GM23338 (cell line): ENCODE results near the gene PEAK3. TPM values are rescaled to one million over a fixed set of nuclear protein-coding genes. Genes with fewer than 3 reads are reported as not detected.

ENCODE experiments used
- ATAC-seq: fragments of 200-7000 bp; cut with Tn5 transposase; 3 replicates; pipeline ENCODE4 v1.9.1; 2020
- DNase-seq: peaks from one replicate; pipeline ENCODE4 v3.0.0-alpha.2; 2015; ENCODE audit warnings: low spot score
- H2AFZ ChIP-seq: fragments of 200-600 bp; sonication (generic); 2 replicates; pipeline ENCODE4 v1.8.0; 2016; ENCODE audit warnings: antibody characterized with exemption, mild to moderate bottlenecking, moderate library complexity
- H3F3A ChIP-seq: fragments of 200-600 bp; sonication (generic); replicated peaks from 2 replicates; pipeline ENCODE4 v1.8.0; 2017; ENCODE audit warnings: antibody characterized with exemption, mixed run types, low read depth
- H3K27ac ChIP-seq: fragments of 200-600 bp; sonication (generic); 2 replicates; pipeline ENCODE4 v1.6.1; 2016; ENCODE audit warnings: low read depth
- H3K27me3 ChIP-seq: fragments of 200-600 bp; sonication (generic); 2 replicates; pipeline ENCODE4 v1.8.0; 2016; ENCODE audit warnings: mild to moderate bottlenecking, mixed run types, moderate library complexity; ENCODE audit not compliant: insufficient read depth
- H3K36me3 ChIP-seq: fragments of 200-600 bp; sonication (generic); 2 replicates; pipeline ENCODE4 v1.8.0; 2016; ENCODE audit warnings: mild to moderate bottlenecking; ENCODE audit not compliant: insufficient read depth
- H3K4me1 ChIP-seq: fragments of 200-600 bp; sonication (generic); 2 replicates; pipeline ENCODE4 v1.8.0; 2016; ENCODE audit warnings: mild to moderate bottlenecking, moderate library complexity; ENCODE audit not compliant: insufficient read depth
- H3K4me2 ChIP-seq: fragments of 200-600 bp; sonication (generic); 2 replicates; pipeline ENCODE4 v1.7.1; 2017; ENCODE audit warnings: mixed run types
- H3K4me3 ChIP-seq: fragments of 200-600 bp; sonication (generic); 2 replicates; pipeline ENCODE4 v1.6.1; 2016; ENCODE audit warnings: mixed run types
- H3K79me2 ChIP-seq: fragments of 200-600 bp; sonication (generic); replicated peaks from 2 replicates; pipeline ENCODE4 v1.8.0; 2017; ENCODE audit warnings: mild to moderate bottlenecking; ENCODE audit not compliant: insufficient read depth
- H3K9me2 ChIP-seq: fragments of 200-600 bp; sonication (generic); 2 replicates; pipeline ENCODE4 v1.8.0; 2017; ENCODE audit not compliant: insufficient read depth
- H4K20me1 ChIP-seq: fragments of 200-600 bp; sonication (generic); replicated peaks from 2 replicates; pipeline ENCODE4 v1.8.0; 2017; ENCODE audit warnings: mild to moderate bottlenecking; ENCODE audit not compliant: insufficient read depth
- H3K27ac Mint-ChIP-seq: 2 replicates; pipeline ENCODE4 v1.8.0; 2020; ENCODE audit warnings: inconsistent platforms, mild to moderate bottlenecking, moderate library complexity, mixed read lengths
- H3K27me3 Mint-ChIP-seq: 3 replicates; pipeline ENCODE4 v1.8.0; 2022; ENCODE audit warnings: low read depth, mild to moderate bottlenecking, moderate library complexity, mixed read lengths, inconsistent platforms; ENCODE audit not compliant: insufficient read depth, poor library complexity
- H3K36me3 Mint-ChIP-seq: 3 replicates; pipeline ENCODE4 v1.8.0; 2021; ENCODE audit warnings: low read depth, mild to moderate bottlenecking, inconsistent platforms, moderate library complexity, mixed read lengths
- H3K4me1 Mint-ChIP-seq: 3 replicates; pipeline ENCODE4 v1.8.0; 2020; ENCODE audit warnings: mild to moderate bottlenecking, inconsistent platforms, mixed read lengths
- H3K4me3 Mint-ChIP-seq: 3 replicates; pipeline ENCODE4 v1.8.0; 2021; ENCODE audit warnings: moderate library complexity, mild to moderate bottlenecking, inconsistent platforms, mixed read lengths
- H3K9me3 Mint-ChIP-seq: 3 replicates; pipeline ENCODE4 v1.8.0; 2020; ENCODE audit warnings: moderate library complexity, mild to moderate bottlenecking, inconsistent platforms, mixed read lengths
- CREB1 ChIP-seq: fragments of 250-450 bp; sonication (Bioruptor Pico); IDR thresholded peaks from 2 replicates; pipeline ENCODE4 v1.5.0; 2020; ENCODE audit warnings: low read depth, mild to moderate bottlenecking, moderate library complexity
- ETS1 ChIP-seq: IDR thresholded peaks from 2 replicates; pipeline ENCODE4 v1.6.1; 2016; ENCODE audit warnings: antibody characterized with exemption
- EZH2 ChIP-seq: fragments of 200-600 bp; sonication (generic); IDR thresholded peaks from one replicate; pipeline ENCODE4 v1.8.0; 2017; ENCODE audit warnings: antibody characterized with exemption, mild to moderate bottlenecking, low read depth; ENCODE audit not compliant: unreplicated experiment
- EZH2phosphoT487 ChIP-seq: fragments of 200-600 bp; sonication (generic); IDR thresholded peaks from one replicate; pipeline ENCODE4 v1.8.1; 2018; ENCODE audit warnings: antibody characterized with exemption; ENCODE audit not compliant: unreplicated experiment
- NANOG ChIP-seq: IDR thresholded peaks from 2 replicates; pipeline ENCODE4 v1.6.1; 2016; ENCODE audit warnings: antibody characterized with exemption, borderline replicate concordance
- POLR2AphosphoS5 ChIP-seq: IDR thresholded peaks from 2 replicates; pipeline ENCODE4 v1.6.1; 2016; ENCODE audit warnings: antibody characterized with exemption, low read depth
- REST ChIP-seq: IDR thresholded peaks from one replicate; pipeline ENCODE4 v1.6.1; 2018; ENCODE audit warnings: antibody characterized with exemption; ENCODE audit not compliant: unreplicated experiment
- ZNF114 ChIP-seq: fragments of 250-450 bp; sonication (Bioruptor Pico); IDR thresholded peaks from 2 replicates; pipeline ENCODE4 v1.5.0; 2020; ENCODE audit warnings: mild to moderate bottlenecking, moderate library complexity
- ZNF462 ChIP-seq: fragments of 250-450 bp; sonication (Bioruptor Pico); IDR thresholded peaks from 2 replicates; pipeline ENCODE4 v1.5.0; 2020; ENCODE audit warnings: mild to moderate bottlenecking, moderate library complexity
- polyA plus RNA-seq: library from polyadenylated mRNA; unstranded; fragments of >200 nt; fragmentation: Nextera tagmentation; extraction: Ambion mirVana; gene quantifications from 2 replicates; pipeline ENCODE4 v1.2.1, GENCODE V29; 2016
- total RNA-seq: library from RNA; depleted of rRNA; stranded (reverse); fragments of >200 nt; shearing (Covaris generic); gene quantifications from 2 replicates; pipeline ENCODE4 v1.2.3, GENCODE V29; 2014

Gene PEAK3
- total and polyA plus RNA-seq, 2 experiments from 2014 or later: not detected

GRCh38 chr19:2330255-2330631 lies 48.3 kb upstream of the PEAK3 start:
- Histone ChIP-seq H2AFZ (no peak overlapping the region), H3K4me3 (peak overlapping the region; percentile 17; the same call in 1 of the 2 replicates), H4K20me1 (peaks cover 10% of the 10 kb centered on the region; the same call in 1 of the 2 replicates), H3K36me3 (no peaks in the 10 kb centered on the region), H3K27ac (no peak overlapping the region), H3F3A (peaks cover 13% of the 10 kb centered on the region), H3K4me1 (peaks cover 21% of the 10 kb centered on the region), H3K9me2 (no peaks in the 10 kb centered on the region), H3K4me2 (peak overlapping the region; percentile 32; the same call in 1 of the 2 replicates), H3K79me2 (peaks cover 81% of the 10 kb centered on the region), H3K27me3 (no peaks in the 10 kb centered on the region)
- Mint-ChIP-seq H3K27me3 (peaks cover 42% of the 10 kb centered on the region), H3K27ac (peak overlapping the region; percentile 61), H3K36me3 (peaks cover 25% of the 10 kb centered on the region), H3K4me1 (peaks cover 47% of the 10 kb centered on the region), H3K4me3 (peak overlapping the region; percentile 60), H3K9me3 (peaks cover 7% of the 10 kb centered on the region; the same call in 2 of the 3 replicates)
- ATAC-seq: no peak
- DNase-seq: no peak
- TF ChIP-seq POLR2AphosphoS5 (no peak), ETS1 (no peak), EZH2phosphoT487 (no peak)

- H3K27me3 Mint-ChIP-seq: peaks cover 38% of the 10 kb centered on the region
- no peaks in the 10 kb centered on the region for H3K36me3 ChIP-seq
- peaks cover 21% of the 10 kb centered on the region for H3K4me1 ChIP-seq
- H3K27ac Mint-ChIP-seq: peak overlapping the region; percentile 6; the same call in 1 of the 2 replicates
- ATAC-seq (peak; percentile 3; the same call in 2 of the 3 replicates), DNase-seq (no peak)
- H3K4me3 Mint-ChIP-seq: peak overlapping the region; percentile 97
- H3K79me2 ChIP-seq: peaks cover 78% of the 10 kb centered on the region
- no peaks in the 10 kb centered on the region for H3K27me3 ChIP-seq
- peak overlapping the region; percentile 93 for H3K4me2 ChIP-seq
- H2AFZ ChIP-seq: no peak overlapping the region
- H3K9me3 Mint-ChIP-seq: peaks cover 3% of the 10 kb centered on the region; the same call in 1 of the 3 replicates
- peaks cover 47% of the 10 kb centered on the region for H3K4me1 Mint-ChIP-seq
- H4K20me1 ChIP-seq: peaks cover 10% of the 10 kb centered on the region; the same call in 1 of the 2 replicates
- H3K27ac ChIP-seq: no peak overlapping the region
- no peak for TF ChIP-seq EZH2phosphoT487
- TF ChIP-seq CREB1 (CRISPR knock-in tag): no peak
- no peak for TF ChIP-seq ZNF114 (CRISPR knock-in tag)
- no peak for TF ChIP-seq ZNF462 (CRISPR knock-in tag)
- TF ChIP-seq EZH2: no peak
- no peak for TF ChIP-seq NANOG
- TF ChIP-seq ETS1: no peak
- TF ChIP-seq POLR2AphosphoS5: no peak
- TF ChIP-seq REST: no peak
- H3K9me2 ChIP-seq: no peaks in the 10 kb centered on the region
- H3K36me3 Mint-ChIP-seq: peaks cover 23% of the 10 kb centered on the region
- H3F3A ChIP-seq: peaks cover 8% of the 10 kb centered on the region; the same call in 1 of the 2 replicates
- H3K4me3 ChIP-seq: peak overlapping the region; percentile 93
These were observed 47.5 kb upstream of the PEAK3 start for GRCh38 chr19:2329501-2329916.
